ENCODE results near the gene ATF6. TPM values are rescaled to one million over a fixed set of nuclear protein-coding genes. Genes with fewer than 3 reads are reported as not detected.

The ATF6 gene
- total and polyA plus RNA-seq, 4 donors = 10.0 to 22.5 (median 13.4) TPM

- Histone ChIP-seq H3K27ac (ENCODE audit: low read depth in 1 of 2, low read length in 2 of 2) (no peak overlapping the region), H3K36me3 (ENCODE audit: control insufficient read depth in 4 of 4, insufficient read depth in 3 of 4, low read depth in 1 of 4, low read length in 3 of 4) (no peaks in the 10 kb centered on the region), H3K9ac (ENCODE audit: low read depth in 1 of 2, low read length in 2 of 2) (no peak overlapping the region), H3K27me3 (ENCODE audit: control insufficient read depth in 4 of 4, insufficient read depth in 4 of 4, low read length in 3 of 4) (no peaks in the 10 kb centered on the region), H3K9me3 (ENCODE audit: control insufficient read depth in 4 of 4, low read length in 3 of 4) (no peaks in the 10 kb centered on the region), H3K4me3 (ENCODE audit: low read depth in 1 of 3, low read length in 3 of 3) (no peak overlapping the region), H3K4me1 (ENCODE audit: control insufficient read depth in 4 of 4, insufficient read depth in 4 of 4, low read length in 3 of 4) (peaks cover 2 to 17% (median 9%) of the 10 kb centered on the region in 4 donors)
- 86% methylated on average over 6 of the region's 6 CpGs for WGBS
- no peak for DNase-seq (ENCODE audit: low spot score)
- TF ChIP-seq JUND (IDR thresholded peaks at IDR 0.05) = no peak
- no peak for TF ChIP-seq ZBTB33 (IDR thresholded peaks at IDR 0.05)
- no peak for TF ChIP-seq MAX (IDR thresholded peaks at IDR 0.05)
- TF ChIP-seq HNF4G (IDR thresholded peaks at IDR 0.05) = no peak
- no peak for TF ChIP-seq EGR1 (IDR thresholded peaks at IDR 0.05; ENCODE audit: low read depth in 2 of 2)
- TF ChIP-seq FOXA2 (IDR thresholded peaks at IDR 0.05) = no peak
- TF ChIP-seq ATF3 (IDR thresholded peaks at IDR 0.05) = no peak
- no peak for TF ChIP-seq SP1 (IDR thresholded peaks at IDR 0.05)
- no peak for TF ChIP-seq NR2F2 (IDR thresholded peaks at IDR 0.05)
- TF ChIP-seq, protein P1, sequence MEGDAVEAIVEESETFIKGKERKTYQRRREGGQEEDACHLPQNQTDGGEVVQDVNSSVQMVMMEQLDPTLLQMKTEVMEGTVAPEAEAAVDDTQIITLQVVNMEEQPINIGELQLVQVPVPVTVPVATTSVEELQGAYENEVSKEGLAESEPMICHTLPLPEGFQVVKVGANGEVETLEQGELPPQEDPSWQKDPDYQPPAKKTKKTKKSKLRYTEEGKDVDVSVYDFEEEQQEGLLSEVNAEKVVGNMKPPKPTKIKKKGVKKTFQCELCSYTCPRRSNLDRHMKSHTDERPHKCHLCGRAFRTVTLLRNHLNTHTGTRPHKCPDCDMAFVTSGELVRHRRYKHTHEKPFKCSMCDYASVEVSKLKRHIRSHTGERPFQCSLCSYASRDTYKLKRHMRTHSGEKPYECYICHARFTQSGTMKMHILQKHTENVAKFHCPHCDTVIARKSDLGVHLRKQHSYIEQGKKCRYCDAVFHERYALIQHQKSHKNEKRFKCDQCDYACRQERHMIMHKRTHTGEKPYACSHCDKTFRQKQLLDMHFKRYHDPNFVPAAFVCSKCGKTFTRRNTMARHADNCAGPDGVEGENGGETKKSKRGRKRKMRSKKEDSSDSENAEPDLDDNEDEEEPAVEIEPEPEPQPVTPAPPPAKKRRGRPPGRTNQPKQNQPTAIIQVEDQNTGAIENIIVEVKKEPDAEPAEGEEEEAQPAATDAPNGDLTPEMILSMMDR (IDR thresholded peaks at IDR 0.05; ENCODE audit: low read depth, low read length, missing input control) = no peak
- TF ChIP-seq RAD21 (IDR thresholded peaks at IDR 0.05) = no peak
- no peak for TF ChIP-seq TAF1 (conservative IDR thresholded peaks at IDR 0.05)
- no peak for TF ChIP-seq FOXA1 (IDR thresholded peaks at IDR 0.05)
These were observed 36.0 kb upstream of the ATF6 start for GRCh38 chr1:161730050-161730564.

- Histone ChIP-seq H3K27me3 (ENCODE audit: control insufficient read depth in 4 of 4, insufficient read depth in 4 of 4, low read length in 3 of 4) (no peaks in the 10 kb centered on the region), H3K9ac (ENCODE audit: low read depth in 1 of 2, low read length in 2 of 2) (no peak overlapping the region), H3K27ac (ENCODE audit: low read depth in 1 of 2, low read length in 2 of 2) (no peak overlapping the region), H3K4me1 (ENCODE audit: control insufficient read depth in 4 of 4, insufficient read depth in 4 of 4, low read length in 3 of 4) (peaks cover 0 to 10% (median 4%) of the 10 kb centered on the region in 4 donors), H3K9me3 (ENCODE audit: control insufficient read depth in 4 of 4, low read length in 3 of 4) (no peaks in the 10 kb centered on the region), H3K36me3 (ENCODE audit: control insufficient read depth in 4 of 4, insufficient read depth in 3 of 4, low read depth in 1 of 4, low read length in 3 of 4) (no peaks in the 10 kb centered on the region), H3K4me3 (ENCODE audit: low read depth in 1 of 3, low read length in 3 of 3) (no peak overlapping the region)
- TF ChIP-seq HNF4G (IDR thresholded peaks at IDR 0.05) (no peak), REST (IDR thresholded peaks at IDR 0.05) (no peak), ATF3 (IDR thresholded peaks at IDR 0.05) (no peak), YY1 (IDR thresholded peaks at IDR 0.05) (no peak), MAX (IDR thresholded peaks at IDR 0.05) (no peak), NR2F2 (IDR thresholded peaks at IDR 0.05) (no peak), RXRA (IDR thresholded peaks at IDR 0.05) (no peak)
- TF ChIP-seq, protein P1 (IDR thresholded peaks at IDR 0.05; ENCODE audit: low read depth, low read length, missing input control) = no peak
- 84% methylated on average over 6 of the region's 6 CpGs for WGBS
- DNase-seq (ENCODE audit: low spot score) = no peak
These were observed 34.9 kb upstream of the ATF6 start for GRCh38 chr1:161731241-161731640.

Data from liver (tissue), 9 donors.